Measurements from ENCODE around the gene SLC25A19. TPM values are rescaled to one million over a fixed set of nuclear protein-coding genes. Genes with fewer than 3 reads are reported as not detected.

The SLC25A19 gene
- total RNA-seq, 5 donors from 2014 or later (not counting 1 experiment from before 2014, with no cell fraction given), result 12.4 to 30.1 (median 25.9) TPM

GRCh38 chr17:75267411-75268232, 21.6 kb downstream of the SLC25A19 start:
- Mint-ChIP-seq H3K4me3 (no peak overlapping the region), H3K36me3 (peaks cover 13% of the 10 kb centered on the region), H3K27me3 (no peaks in the 10 kb centered on the region), H3K27ac (no peak overlapping the region), H3K9me3 (no peaks in the 10 kb centered on the region), H3K4me1 (peaks cover 22 to 33% (median 29%) of the 10 kb centered on the region in 3 donors)
- Histone ChIP-seq H3K27me3 (replicated peaks in 1 of 2; ENCODE audit: control insufficient read depth in 2 of 2, extremely low read depth in 1 of 2, insufficient read depth in 2 of 2, low read length in 1 of 2) (no peaks in the 10 kb centered on the region), H3K27ac (ENCODE audit: low read length) (no peak overlapping the region), H3K36me3 (ENCODE audit: control insufficient read depth in 2 of 2, extremely low read depth in 1 of 2, insufficient read depth in 1 of 2, low read length in 1 of 2) (peaks cover 9 to 44% of the 10 kb centered on the region in 2 donors), H3K4me3 (ENCODE audit: control insufficient read depth in 1 of 2, extremely low read depth in 1 of 2, low read length in 1 of 2) (no peak overlapping the region), H3K4me1 (ENCODE audit: control insufficient read depth in 1 of 2, extremely low read depth in 1 of 2, insufficient read depth in 2 of 2, low read length in 2 of 2) (peaks cover 6 to 32% of the 10 kb centered on the region in 2 experiments), H3K9me3 (no peaks in the 10 kb centered on the region)
- ATAC-seq (replicated peaks in 1 of 4) (no peak), DNase-seq (no peak)
- CTCF ChIA-PET, result interaction anchor here (0.5 to 0.6 kb wide), 2 partner anchors 32 to 249 kb away, joined by 4 to 5 read pairs; no protein-coding TSS in a partner anchor
- WGBS (ENCODE audit: insufficient coverage), result 84% methylated on average over 3 of the region's 14 CpGs
- POLR2A ChIA-PET, result no interaction called here

GRCh38 chr17:75267153-75267410, 22.2 kb downstream of the SLC25A19 start:
- no peaks in the 10 kb centered on the region for H3K27me3 ChIP-seq (replicated peaks in 1 of 2; ENCODE audit: control insufficient read depth in 2 of 2, extremely low read depth in 1 of 2, insufficient read depth in 2 of 2, low read length in 1 of 2)
- peaks cover 7 to 32% of the 10 kb centered on the region in 2 experiments for H3K4me1 ChIP-seq (ENCODE audit: control insufficient read depth in 1 of 2, extremely low read depth in 1 of 2, insufficient read depth in 2 of 2, low read length in 2 of 2)
- H3K9me3 ChIP-seq, result no peaks in the 10 kb centered on the region
- H3K27me3 Mint-ChIP-seq, result no peaks in the 10 kb centered on the region
- ChIA-PET POLR2A (no interaction called here), CTCF (interaction anchor here in 1 of 2 donors (0.6 kb wide), 1 partner anchor 250 kb away, joined by 4 read pairs; no protein-coding TSS in a partner anchor)
- H3K36me3 Mint-ChIP-seq, result peaks cover 15% of the 10 kb centered on the region
- H3K27ac ChIP-seq (ENCODE audit: low read length), result no peak overlapping the region
- H3K4me1 Mint-ChIP-seq, result peaks cover 25 to 33% (median 30%) of the 10 kb centered on the region in 3 donors
- H3K27ac Mint-ChIP-seq, result no peak overlapping the region
- H3K4me3 Mint-ChIP-seq, result no peak overlapping the region
- H3K36me3 ChIP-seq (ENCODE audit: control insufficient read depth in 2 of 2, extremely low read depth in 1 of 2, insufficient read depth in 1 of 2, low read length in 1 of 2), result peaks cover 9 to 44% of the 10 kb centered on the region in 2 donors
- ATAC-seq (replicated peaks in 1 of 4) (no peak), DNase-seq (no peak)
- no peak overlapping the region for H3K4me3 ChIP-seq (ENCODE audit: control insufficient read depth in 1 of 2, extremely low read depth in 1 of 2, low read length in 1 of 2)
- 88% methylated on average over 2 of the region's 2 CpGs for WGBS (ENCODE audit: insufficient coverage)
- no peaks in the 10 kb centered on the region for H3K9me3 Mint-ChIP-seq

DNA sequence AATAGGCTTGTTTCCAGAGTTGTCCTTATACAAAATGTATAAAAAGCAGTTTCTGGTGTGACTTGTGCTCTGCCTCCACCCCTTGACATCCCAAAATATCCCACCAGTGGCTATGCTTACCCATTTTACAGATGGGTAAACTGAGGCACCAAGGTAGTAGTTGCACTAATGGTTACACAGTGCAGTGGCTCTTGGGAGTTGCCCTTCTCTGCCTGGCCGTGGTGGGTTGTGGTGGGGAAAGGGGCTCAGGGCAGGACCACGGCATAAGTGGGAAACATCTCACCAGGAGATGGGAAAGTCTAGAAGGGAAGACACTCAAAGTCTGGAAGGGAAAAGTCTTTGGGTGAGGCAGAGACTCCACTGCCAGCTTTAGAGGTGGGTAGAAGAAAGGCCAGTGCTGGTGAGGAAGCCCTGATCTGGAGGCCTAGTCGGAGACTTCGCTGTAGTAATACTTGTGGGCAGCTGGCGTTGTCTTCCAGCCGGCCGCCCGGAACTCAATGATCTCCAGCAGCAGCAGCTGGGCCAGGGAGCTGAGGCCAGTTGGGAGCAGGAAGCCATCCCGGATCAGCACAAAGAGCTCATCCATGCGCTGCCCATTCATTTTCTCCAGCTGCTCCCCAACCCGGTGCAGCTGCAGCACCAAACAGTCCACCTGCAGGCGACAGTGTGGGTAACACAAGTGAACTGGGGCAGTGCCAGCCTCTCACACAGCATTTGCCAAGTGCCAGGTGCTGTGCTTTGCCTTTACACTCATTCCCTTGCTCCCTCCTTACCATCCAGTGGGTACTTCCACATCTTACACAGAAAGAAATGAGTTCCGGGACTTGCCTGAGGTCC, 22.7 kb downstream of the SLC25A19 start:
- peaks cover 21 to 32% (median 30%) of the 10 kb centered on the region in 3 donors for H3K4me1 Mint-ChIP-seq
- no peaks in the 10 kb centered on the region for H3K27me3 ChIP-seq (replicated peaks in 1 of 2; ENCODE audit: control insufficient read depth in 2 of 2, extremely low read depth in 1 of 2, insufficient read depth in 2 of 2, low read length in 1 of 2)
- no peaks in the 10 kb centered on the region for H3K9me3 ChIP-seq
- CTCF ChIA-PET, result no interaction called here
- no peak for DNase-seq
- H3K27me3 Mint-ChIP-seq, result no peaks in the 10 kb centered on the region
- H3K36me3 ChIP-seq (ENCODE audit: control insufficient read depth in 2 of 2, extremely low read depth in 1 of 2, insufficient read depth in 1 of 2, low read length in 1 of 2), result peaks cover 9 to 44% of the 10 kb centered on the region in 2 donors
- H3K4me3 ChIP-seq (ENCODE audit: control insufficient read depth in 1 of 2, extremely low read depth in 1 of 2, low read length in 1 of 2), result no peak overlapping the region
- ATAC-seq (replicated peaks in 1 of 4), result no peak
- no peak overlapping the region for H3K4me3 Mint-ChIP-seq
- 96% methylated on average over 12 of the region's 13 CpGs for WGBS (ENCODE audit: insufficient coverage)
- H3K36me3 Mint-ChIP-seq, result peaks cover 15% of the 10 kb centered on the region
- POLR2A ChIA-PET, result interaction anchor here (0.5 to 1.4 kb wide), 2 partner anchors 23 to 194 kb away, joined by 3 read pairs; partner anchors contain the start of gene SLC25A19 (in 1 of the 2)
- no peak overlapping the region for H3K27ac Mint-ChIP-seq
- no peaks in the 10 kb centered on the region for H3K9me3 Mint-ChIP-seq
- H3K4me1 ChIP-seq (ENCODE audit: control insufficient read depth in 1 of 2, extremely low read depth in 1 of 2, insufficient read depth in 2 of 2, low read length in 2 of 2), result peaks cover 7 to 31% of the 10 kb centered on the region in 2 experiments
- no peak overlapping the region for H3K27ac ChIP-seq (ENCODE audit: low read length)

- no peaks in the 10 kb centered on the region for H3K27me3 ChIP-seq (replicated peaks in 1 of 2; ENCODE audit: control insufficient read depth in 2 of 2, extremely low read depth in 1 of 2, insufficient read depth in 2 of 2, low read length in 1 of 2)
- POLR2A ChIA-PET, result interaction anchor here (0.5 to 1.4 kb wide), 2 partner anchors 23 to 193 kb away, joined by 3 read pairs; partner anchors contain the start of gene SLC25A19 (in 1 of the 2)
- CTCF ChIA-PET, result no interaction called here
- WGBS (ENCODE audit: insufficient coverage), result 92% methylated on average over 12 of the region's 17 CpGs
- peaks cover 9 to 31% of the 10 kb centered on the region in 2 experiments for H3K4me1 ChIP-seq (ENCODE audit: control insufficient read depth in 1 of 2, extremely low read depth in 1 of 2, insufficient read depth in 2 of 2, low read length in 2 of 2)
- ATAC-seq (replicated peaks in 1 of 4) (no peak), DNase-seq (no peak)
- Mint-ChIP-seq H3K4me3 (no peak overlapping the region), H3K36me3 (peaks cover 15% of the 10 kb centered on the region), H3K27me3 (no peaks in the 10 kb centered on the region), H3K4me1 (peaks cover 24 to 38% (median 33%) of the 10 kb centered on the region in 3 donors), H3K9me3 (no peaks in the 10 kb centered on the region), H3K27ac (no peak overlapping the region)
- no peaks in the 10 kb centered on the region for H3K9me3 ChIP-seq
- peaks cover 9 to 44% of the 10 kb centered on the region in 2 donors for H3K36me3 ChIP-seq (ENCODE audit: control insufficient read depth in 2 of 2, extremely low read depth in 1 of 2, insufficient read depth in 1 of 2, low read length in 1 of 2)
- no peak overlapping the region for H3K27ac ChIP-seq (ENCODE audit: low read length)
- no peak overlapping the region for H3K4me3 ChIP-seq (ENCODE audit: control insufficient read depth in 1 of 2, extremely low read depth in 1 of 2, low read length in 1 of 2)
These were observed 23.5 kb downstream of the SLC25A19 start for GRCh38 chr17:75265614-75266315.

DNA sequence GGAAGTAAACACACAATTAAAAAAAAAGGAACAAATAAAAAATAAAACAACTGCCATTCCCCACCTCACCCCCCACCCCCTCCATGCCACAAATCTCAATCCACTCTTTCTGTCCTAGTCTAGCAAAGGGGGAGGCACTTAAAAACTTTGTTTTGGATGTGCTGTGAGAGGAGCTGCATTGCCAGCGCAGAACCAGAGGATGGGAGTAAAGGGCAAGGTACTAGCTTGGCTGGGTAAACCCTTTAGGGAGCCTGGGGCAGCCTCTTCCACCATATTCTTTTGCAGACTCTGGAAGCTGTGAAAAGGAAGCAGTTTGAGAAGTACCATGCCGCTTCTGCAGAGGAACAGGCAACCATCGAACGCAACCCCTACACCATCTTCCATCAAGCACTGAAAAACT, 26.2 kb downstream of the SLC25A19 start:
- Histone ChIP-seq H3K9me3 (no peaks in the 10 kb centered on the region), H3K27me3 (replicated peaks in 1 of 2; ENCODE audit: control insufficient read depth in 2 of 2, extremely low read depth in 1 of 2, insufficient read depth in 2 of 2, low read length in 1 of 2) (no peaks in the 10 kb centered on the region), H3K4me3 (ENCODE audit: control insufficient read depth in 1 of 2, extremely low read depth in 1 of 2, low read length in 1 of 2) (no peak overlapping the region), H3K4me1 (ENCODE audit: control insufficient read depth in 1 of 2, extremely low read depth in 1 of 2, insufficient read depth in 2 of 2, low read length in 2 of 2) (peaks cover 22 to 32% of the 10 kb centered on the region in 2 experiments), H3K36me3 (ENCODE audit: control insufficient read depth in 2 of 2, extremely low read depth in 1 of 2, insufficient read depth in 1 of 2, low read length in 1 of 2) (peaks cover 9 to 44% of the 10 kb centered on the region in 2 donors), H3K27ac (ENCODE audit: low read length) (no peak overlapping the region)
- Mint-ChIP-seq H3K9me3 (no peaks in the 10 kb centered on the region), H3K4me1 (peaks cover 38 to 47% (median 47%) of the 10 kb centered on the region in 3 donors), H3K4me3 (peak overlapping the region; percentile 94 to 97 (median 95)), H3K27me3 (no peaks in the 10 kb centered on the region), H3K36me3 (peaks cover 19% of the 10 kb centered on the region), H3K27ac (peak overlapping the region in 1 of 2 donors; percentile 100)
- POLR2A ChIA-PET, result interaction anchor here (0.6 to 2.6 kb wide), 5 partner anchors 8 to 374 kb away, joined by 3 to 22 read pairs (median 6); partner anchors contain the start of genes MIF4GD (in 1 of the 2) and SLC25A19 (in 1 of the 2)
- WGBS (ENCODE audit: insufficient coverage), result no CpG with 5 or more reads among the region's 4 CpGs
- DNase-seq, result no peak
- CTCF ChIA-PET, result interaction anchor here (0.5 to 4.1 kb wide), 6 partner anchors 8 to 742 kb away, joined by 4 to 58 read pairs (median 5); partner anchors contain the start of genes GRB2 (in 1 of the 2) and MIF4GD (in 1 of the 2)
- ATAC-seq (replicated peaks in 1 of 4), result no peak

All from T-cell (primary cell).